Testis (tissue), 2 donors: ENCODE data around the gene SMAP2.

Experiments used
- POLR2A ChIP-seq: fragments of 450-650 bp; IDR thresholded peaks from one replicate; pipeline ENCODE4 v1.6.1; 2017; ENCODE audit warnings: antibody characterized with exemption, mild to moderate bottlenecking, moderate library complexity
- TF ChIP-seq, protein P1 (sequence below), 3 experiments: fragments of 450-650 bp in 2 of 3; fragments of 200-600 bp in 1 of 3; sonication (generic) in 1 of 3; IDR thresholded peaks; one replicate each; pipeline ENCODE4 v1.5.1; 2016 to 2019; ENCODE audit warnings: antibody characterized with exemption in 3 of 3, mild to moderate bottlenecking in 2 of 3, moderate library complexity in 1 of 3

DNA sequence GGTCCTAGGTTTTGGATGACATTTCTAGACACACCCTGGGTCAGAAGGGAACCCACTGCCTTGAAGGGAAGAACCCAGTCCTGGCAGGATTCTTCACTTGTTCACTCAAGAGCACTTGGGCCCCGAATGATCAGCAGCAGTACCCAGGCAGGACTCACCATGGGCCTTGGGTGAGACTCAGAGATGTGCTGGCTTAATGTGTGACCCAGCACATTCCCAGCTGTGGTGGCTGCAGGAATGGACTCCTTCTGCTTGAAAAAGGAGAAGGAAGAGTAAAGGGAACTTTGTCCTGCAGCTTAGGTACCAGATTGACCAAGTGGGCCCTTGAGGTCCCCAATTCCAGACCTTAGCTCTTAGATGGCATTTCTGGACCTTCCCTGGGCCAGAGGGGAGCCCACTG is 12.3 kb upstream of the SMAP2 start:
- TF ChIP-seq, protein P1, sequence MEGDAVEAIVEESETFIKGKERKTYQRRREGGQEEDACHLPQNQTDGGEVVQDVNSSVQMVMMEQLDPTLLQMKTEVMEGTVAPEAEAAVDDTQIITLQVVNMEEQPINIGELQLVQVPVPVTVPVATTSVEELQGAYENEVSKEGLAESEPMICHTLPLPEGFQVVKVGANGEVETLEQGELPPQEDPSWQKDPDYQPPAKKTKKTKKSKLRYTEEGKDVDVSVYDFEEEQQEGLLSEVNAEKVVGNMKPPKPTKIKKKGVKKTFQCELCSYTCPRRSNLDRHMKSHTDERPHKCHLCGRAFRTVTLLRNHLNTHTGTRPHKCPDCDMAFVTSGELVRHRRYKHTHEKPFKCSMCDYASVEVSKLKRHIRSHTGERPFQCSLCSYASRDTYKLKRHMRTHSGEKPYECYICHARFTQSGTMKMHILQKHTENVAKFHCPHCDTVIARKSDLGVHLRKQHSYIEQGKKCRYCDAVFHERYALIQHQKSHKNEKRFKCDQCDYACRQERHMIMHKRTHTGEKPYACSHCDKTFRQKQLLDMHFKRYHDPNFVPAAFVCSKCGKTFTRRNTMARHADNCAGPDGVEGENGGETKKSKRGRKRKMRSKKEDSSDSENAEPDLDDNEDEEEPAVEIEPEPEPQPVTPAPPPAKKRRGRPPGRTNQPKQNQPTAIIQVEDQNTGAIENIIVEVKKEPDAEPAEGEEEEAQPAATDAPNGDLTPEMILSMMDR (IDR thresholded peaks at IDR 0.05) = no peak
- no peak for TF ChIP-seq POLR2A
